DMS 273 treated with DMSO at 0.1 percent for 48 hours (cell line): ENCODE results near the gene SLC16A2.
"Not testable (repeated sequence)": the region's sequence is repeated elsewhere in the genome, so short reads cannot be mapped to it uniquely, and the experiment has no call there.

ENCODE experiments used
- DNase-seq: peaks from one replicate; lab custom pipeline; 2025; lab: John Stamatoyannopoulos, UW

SLC16A2 gene

DNA sequence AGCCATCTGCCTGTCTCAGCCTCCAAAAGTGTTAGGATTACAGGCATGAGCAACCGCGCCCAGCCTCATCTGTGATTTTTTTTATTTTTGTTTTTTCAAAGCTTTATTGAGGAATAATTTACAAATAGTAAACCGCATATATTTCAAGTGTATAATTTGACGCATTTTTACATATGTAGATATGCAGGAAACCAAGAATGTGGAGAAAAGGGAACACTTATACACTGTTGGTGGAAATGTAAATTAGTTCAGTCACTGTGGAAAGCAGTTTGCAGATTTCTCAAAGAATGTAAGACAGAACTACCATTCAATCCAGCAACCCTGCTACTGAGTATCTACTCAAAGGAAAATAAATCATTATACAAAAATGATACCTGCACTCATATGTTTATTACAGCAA, 85.9 kb downstream of the SLC16A2 start:
- DNase-seq: no peak

DNA sequence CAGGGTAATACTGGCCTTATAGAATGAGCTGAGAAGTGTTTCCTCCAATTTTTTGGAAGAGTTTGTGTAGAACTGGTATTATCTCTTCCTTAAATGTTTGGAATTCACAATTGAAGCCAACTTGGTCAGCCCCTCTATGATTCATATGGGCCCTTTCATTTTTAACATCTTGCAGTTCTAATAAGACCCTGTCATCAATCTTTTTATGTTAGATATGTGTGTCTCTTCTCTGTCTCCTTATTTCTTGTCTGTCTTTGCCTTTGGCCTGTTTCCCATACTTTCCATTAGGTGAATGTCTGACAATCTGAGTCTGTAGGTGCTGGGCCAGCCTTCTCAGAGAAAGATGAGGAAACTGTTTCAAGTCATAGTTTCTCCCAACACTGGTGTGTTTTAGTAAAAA, 88.7 kb downstream of the SLC16A2 start:
- no peak for DNase-seq

DNA sequence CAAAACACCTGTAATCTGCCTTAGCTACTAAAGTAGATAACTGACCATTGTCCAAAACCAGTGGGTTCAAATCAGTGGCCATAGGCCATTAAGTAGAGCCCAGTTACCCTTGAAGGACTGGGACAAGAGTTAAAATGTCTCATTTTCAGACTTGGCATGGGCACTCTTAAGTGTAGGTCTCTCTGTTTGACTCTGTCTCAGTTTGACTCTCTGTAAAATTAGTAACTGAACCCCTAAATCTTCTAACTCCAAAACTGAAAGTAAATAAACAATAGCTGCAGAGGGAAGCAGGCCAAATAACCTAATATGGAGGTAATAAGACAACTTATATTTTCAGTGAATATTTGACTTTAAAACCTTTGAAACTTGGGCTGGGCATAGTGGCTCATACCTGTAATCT, 89.1 kb downstream of the SLC16A2 start:
- DNase-seq: no peak

DNA sequence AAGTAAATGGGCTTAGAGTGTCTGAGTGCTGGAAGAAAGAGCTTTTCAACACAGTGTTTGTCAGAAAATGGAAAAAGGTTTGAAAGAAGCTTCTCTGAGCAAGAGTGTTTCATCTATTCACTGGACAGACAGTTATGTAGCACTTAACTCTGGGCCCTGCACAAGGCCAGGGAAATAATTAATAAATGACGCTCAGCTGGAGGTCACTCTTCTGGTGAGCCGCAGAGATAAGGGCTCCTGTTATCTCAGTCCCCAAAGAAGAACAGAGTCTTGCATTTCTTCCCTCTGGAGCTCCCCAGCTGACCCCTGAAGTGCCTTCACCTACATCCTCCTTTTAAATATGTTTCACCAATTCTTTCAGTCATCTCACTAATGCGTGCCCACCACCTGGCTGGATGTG, 90.4 kb downstream of the SLC16A2 start:
- no peak for DNase-seq

GRCh38 chrX:74514384-74514783, 93.1 kb downstream of the SLC16A2 start:
- no peak for DNase-seq

DNA sequence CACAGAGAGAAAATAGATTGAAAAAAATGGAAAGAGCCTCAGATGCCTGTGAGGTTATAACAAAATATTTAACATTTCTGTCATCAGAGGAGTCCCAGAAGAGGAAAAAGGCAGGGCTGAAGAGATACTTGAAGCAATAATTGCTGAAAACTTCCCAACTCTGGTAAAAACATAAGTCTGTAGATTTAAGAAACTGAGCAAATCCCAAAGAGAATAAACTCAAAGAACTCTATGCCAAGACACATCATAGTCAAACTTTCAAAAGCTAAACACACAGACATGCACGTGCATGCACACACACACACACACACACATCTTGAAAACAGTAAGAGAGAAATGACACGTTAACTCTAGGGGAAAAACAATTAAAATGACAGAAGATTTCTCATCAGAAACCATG, 94.1 kb downstream of the SLC16A2 start:
- DNase-seq: no peak

DNA sequence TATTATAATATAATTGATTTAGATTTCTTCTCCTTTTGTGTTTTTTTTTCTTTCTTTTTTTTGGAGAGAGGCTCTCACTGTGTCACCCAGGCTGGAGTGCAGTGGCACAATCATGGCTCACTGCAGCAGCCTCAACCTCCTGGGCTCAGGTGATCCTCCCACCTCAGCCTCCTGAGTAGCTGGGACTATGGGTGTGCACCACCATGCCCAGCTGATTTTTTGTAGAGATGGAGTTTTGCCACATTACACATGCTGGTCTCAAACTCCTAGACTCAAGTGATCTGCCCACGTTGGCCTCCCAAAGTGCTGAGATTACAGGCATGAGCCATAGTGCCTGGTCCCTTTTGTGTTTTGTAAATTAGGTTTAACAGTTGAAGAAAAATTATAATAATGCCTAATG, 94.7 kb downstream of the SLC16A2 start:
- DNase-seq: not testable (repeated sequence)

- no peak for DNase-seq
These were observed 98.6 kb downstream of the SLC16A2 start for GRCh38 chrX:74519870-74520269.

- no peak for DNase-seq
These were observed 99.0 kb downstream of the SLC16A2 start for GRCh38 chrX:74520291-74520690.

- no peak for DNase-seq
These were observed 99.6 kb downstream of the SLC16A2 start for GRCh38 chrX:74520896-74521295.

GRCh38 chrX:74521961-74522751, 100.9 kb downstream of the SLC16A2 start:
- no peak for DNase-seq

DNA sequence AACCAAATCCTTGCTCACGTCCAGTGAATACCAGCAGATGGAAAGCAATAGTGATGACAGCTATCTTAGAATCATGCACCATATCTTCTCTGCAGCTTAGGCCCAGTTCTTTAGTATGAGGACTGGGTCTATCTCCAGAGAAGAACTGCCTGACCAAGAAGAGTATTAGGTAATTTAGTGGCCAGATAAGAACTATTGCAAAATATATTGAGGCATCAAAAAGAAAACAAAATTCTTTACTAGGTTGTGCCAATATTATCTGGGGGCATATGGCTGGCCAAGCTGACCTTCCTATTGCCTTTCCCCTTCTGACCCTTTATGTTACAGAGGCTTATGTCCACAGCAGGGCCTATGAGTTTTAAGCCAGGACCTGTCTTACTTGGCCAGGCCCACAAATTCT, 101.9 kb downstream of the SLC16A2 start:
- DNase-seq: no peak

DNA sequence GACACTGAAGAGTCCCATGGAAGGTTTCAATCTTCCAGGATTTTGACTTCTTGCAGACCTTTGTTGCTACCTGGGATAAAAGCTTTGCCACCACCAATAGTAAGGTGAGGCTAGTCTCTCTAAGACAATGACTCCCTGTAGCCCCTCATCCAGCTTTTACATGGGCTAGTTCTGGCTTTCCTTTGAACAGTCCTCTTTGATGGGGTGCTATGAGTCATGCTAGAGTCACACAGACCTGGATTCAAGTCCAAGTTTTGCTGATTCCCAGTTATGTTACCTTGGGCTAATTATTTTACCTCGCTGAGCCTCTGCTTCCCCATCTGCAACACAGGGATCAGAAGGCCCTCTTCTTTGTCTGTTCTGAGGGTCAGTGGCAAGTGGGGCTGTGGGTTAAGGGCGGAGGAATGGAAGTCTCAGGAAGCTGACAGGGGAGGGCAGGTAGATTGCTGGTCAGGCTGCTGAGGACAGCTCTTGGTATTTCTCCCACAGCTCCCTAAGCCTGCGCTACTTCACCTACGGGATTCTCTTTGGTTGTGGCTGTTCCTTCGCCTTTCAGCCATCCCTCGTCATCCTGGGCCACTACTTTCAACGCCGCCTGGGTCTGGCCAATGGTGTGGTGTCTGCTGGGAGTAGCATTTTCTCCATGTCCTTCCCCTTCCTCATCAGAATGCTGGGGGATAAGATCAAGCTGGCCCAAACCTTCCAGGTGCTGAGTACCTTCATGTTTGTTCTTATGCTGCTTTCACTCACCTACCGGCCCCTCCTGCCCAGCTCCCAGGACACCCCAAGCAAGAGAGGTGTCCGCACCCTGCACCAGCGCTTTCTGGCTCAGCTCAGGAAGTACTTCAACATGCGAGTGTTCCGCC, 102.8 kb downstream of the SLC16A2 start:
- DNase-seq: no peak

DNA sequence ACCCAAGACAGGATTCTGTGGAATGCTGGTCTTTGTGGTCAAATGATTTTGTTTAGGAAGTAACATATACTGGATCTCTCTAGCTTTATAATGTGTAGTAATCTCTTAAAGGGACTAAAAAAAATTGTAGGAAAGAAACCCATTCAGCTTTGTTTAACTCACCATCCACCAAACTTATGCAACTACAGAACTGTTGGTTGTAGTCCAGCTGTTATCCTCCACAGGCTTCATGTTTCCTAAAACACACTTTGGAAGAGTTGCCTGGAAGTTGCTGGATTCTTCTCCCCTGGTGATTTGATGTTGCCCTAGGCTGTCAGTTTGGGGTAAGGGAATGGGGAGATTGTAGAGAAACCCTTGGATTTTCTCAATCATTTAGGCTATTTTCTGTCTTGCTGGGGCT, 103.8 kb downstream of the SLC16A2 start:
- DNase-seq: no peak

DNA sequence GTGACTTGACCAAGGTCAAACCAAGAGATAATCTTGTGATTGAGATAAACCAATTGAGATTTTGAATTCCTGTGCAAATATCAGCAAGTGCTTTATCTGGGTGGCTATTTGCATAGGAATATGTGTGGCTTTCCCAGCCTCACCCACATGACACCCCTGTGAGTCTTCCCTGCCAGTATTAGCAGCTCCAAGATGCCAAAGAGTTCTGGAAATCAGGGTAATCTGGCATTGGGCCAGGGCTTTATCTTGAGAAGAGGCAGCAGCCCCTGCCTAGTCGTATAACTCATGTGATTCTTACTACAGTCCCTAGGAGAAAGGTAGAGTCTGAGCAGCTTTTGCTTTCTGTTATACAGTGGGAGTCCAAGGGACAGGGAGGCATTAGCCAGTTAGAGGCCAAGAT, 105.5 kb downstream of the SLC16A2 start:
- no peak for DNase-seq

DNA sequence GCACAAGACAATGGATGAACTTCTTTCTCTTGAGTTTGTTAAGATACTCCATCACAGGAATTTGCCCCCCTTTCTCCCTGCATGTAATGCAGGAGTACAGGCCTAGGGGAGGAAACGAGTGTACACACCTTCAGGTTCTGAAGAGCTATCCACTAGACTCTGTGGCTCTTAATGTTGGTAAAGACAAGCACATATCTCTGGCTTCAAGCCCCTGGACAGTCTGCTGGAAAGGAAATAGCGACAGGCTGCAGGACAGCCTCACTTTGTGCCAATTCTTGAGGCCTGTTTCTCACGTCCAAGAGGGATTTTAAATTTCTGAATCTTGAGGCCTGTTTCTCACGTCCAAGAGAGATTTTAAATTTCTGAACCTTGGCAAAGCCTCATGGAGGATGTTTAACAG, 106.1 kb downstream of the SLC16A2 start:
- DNase-seq: no peak

DNA sequence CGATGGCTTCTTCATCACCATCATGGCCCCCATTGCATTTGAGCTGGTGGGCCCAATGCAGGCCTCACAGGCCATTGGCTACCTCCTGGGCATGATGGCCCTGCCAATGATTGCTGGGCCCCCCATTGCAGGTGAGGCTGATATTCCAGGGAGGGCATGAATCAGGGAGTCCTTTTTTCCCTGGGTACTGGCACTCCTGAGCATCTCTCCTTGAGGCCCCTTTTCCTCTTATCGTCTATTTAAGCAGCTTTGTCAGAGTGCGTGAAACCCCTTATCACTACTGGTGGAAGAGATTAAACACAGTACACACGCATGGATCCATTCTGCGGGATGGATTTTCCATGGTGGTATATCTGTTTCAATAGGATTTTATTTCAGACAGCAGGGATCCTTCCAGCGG, 108.0 kb downstream of the SLC16A2 start:
- DNase-seq: no peak

DNA sequence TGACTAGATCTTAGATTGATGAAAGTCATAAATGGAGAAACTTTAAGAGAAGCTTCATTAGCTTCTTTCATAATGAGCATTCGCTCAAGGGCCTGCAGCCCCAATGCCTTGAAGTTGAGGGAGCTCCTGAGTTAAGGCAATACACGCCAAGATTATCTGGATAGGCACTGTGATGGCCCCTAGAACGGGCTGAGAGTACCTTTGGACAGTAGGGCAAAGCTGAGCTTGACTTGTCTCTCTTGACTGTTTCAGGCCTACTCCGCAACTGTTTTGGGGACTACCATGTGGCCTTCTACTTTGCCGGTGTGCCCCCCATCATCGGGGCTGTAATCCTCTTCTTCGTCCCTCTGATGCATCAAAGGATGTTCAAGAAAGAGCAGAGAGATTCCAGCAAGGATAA, 109.8 kb downstream of the SLC16A2 start:
- no peak for DNase-seq

GRCh38 chrX:74534569-74535038, 113.3 kb downstream of the SLC16A2 start:
- DNase-seq: no peak

GRCh38 chrX:74535086-74535407, 113.8 kb downstream of the SLC16A2 start:
- no peak for DNase-seq

GRCh38 chrX:74535408-74536151, 114.3 kb downstream of the SLC16A2 start:
- DNase-seq: peak; percentile 45

DNA sequence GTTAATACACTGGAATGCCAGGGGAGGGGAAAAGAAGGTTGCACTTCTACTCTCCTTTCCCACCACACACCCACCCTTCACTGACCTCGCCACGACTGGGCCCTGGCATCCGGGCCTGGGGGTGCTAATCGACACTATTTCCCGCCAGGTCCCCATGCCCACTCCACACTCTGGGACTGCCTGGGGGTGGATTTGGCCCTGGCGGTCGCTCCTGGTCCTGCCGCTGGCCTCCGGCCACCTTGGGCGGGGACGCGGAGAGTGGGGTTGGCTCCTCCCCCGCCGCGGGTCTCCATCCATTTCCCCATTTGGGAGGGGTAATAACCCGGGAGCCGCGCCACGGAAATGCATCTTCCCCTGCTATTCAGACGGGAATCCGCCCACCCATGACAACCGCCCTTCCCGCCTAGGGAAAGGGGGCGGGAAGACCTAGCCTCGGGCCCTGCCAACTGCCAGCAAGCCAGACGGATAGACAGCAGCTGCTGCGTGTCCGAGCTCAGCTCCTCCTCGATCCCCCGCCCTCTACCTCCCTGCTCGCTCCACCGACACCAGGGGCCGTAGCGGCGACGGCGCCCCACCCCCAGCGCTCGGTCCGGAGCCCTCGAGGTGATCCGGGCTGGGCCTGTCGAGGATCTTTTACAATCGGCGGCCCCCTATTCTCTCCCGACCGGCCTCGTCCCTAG, 115.0 kb downstream of the SLC16A2 start:
- DNase-seq: peak; percentile 69
